Measurements from ENCODE around the gene MTFR1L.
A peak's percentile ranks its signal among the peaks of the same experiment; 100 is the strongest.

Gene MTFR1L

GRCh38 chr1:25858494-25858893 is 38.7 kb downstream of the MTFR1L start:
- peak overlapping the region; percentile 75 for H3K4me3 ChIP-seq (ENCODE audit: low read length)
- peaks cover 13% of the 10 kb centered on the region for H3K4me1 ChIP-seq (ENCODE audit: insufficient read depth, low read length)
- H3K27me3 ChIP-seq (ENCODE audit: insufficient read depth, low read length), result no peaks in the 10 kb centered on the region
- no peaks in the 10 kb centered on the region for H3K9me3 ChIP-seq (ENCODE audit: low read length)
- peaks cover 7% of the 10 kb centered on the region for H3K36me3 ChIP-seq (ENCODE audit: insufficient read depth, low read length)
- no peak overlapping the region for H2AFZ ChIP-seq (ENCODE audit: low read depth, low read length)

DNA sequence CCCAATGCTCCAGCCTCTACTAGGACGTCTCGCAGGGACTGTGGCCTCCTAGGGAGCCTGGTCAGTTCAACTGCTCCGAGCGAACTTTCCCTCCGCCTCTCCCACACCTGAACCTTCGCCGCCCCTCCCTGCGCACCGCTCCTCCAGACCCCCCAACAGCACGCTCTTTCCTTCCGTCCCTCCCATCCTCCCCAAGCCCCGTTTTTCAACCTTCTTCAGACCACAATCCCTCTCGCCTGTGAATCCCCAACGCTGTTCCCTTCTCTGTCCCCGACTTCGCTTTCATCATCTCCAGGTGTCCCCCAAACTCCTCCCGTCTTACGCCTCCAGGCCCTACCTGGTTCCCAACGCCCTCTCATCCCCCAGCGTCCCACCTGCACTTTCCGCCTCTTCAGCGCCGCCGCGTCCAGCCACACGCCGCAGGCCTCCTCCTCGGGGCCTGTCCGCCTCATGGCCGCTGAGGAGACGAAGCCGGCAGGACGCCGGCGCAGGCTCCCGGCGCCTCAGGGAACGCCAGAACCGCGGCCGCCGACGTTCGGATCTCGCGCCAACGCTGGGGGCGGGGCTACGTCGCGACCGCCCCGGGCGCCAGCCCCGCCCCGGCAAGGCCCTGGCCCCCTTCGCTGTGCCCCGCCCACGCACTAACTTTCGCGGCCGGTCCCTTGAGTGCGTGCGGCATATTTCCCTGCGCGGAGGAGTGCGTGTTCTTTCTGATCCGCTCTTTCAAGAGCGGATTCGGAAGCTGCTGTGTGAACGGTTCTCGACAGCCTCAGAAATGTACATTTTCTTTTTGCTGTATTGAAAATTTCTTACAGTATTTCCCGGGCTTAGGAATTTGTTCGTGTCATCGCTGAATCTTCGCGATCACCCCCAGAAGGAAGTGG is 39.4 kb downstream of the MTFR1L start, which contains the start of gene AUNIP:
Gene AUNIP, minus strand, starts transcription at position 552 of the 884 bp plus-strand sequence. Its CDS starts 100 bp downstream, at position 452.
- peak within 1 kb of the TSS; percentile 75 for H3K4me3 ChIP-seq (ENCODE audit: low read length)
- H3K9me3 ChIP-seq (ENCODE audit: low read length), result no peaks in the 10 kb centered on the region
- peaks cover 13% of the 10 kb centered on the region for H3K4me1 ChIP-seq (ENCODE audit: insufficient read depth, low read length)
- H2AFZ ChIP-seq (ENCODE audit: low read depth, low read length), result peak within 1 kb of the TSS; percentile 63
- no peaks in the 10 kb centered on the region for H3K27me3 ChIP-seq (ENCODE audit: insufficient read depth, low read length)
- H3K36me3 ChIP-seq (ENCODE audit: insufficient read depth, low read length), result peaks cover 7% of the 10 kb centered on the region

- H3K27me3 ChIP-seq (ENCODE audit: insufficient read depth, low read length), result no peaks in the 10 kb centered on the region
- H3K4me3 ChIP-seq (ENCODE audit: low read length), result no peak overlapping the region
- no peaks in the 10 kb centered on the region for H3K9me3 ChIP-seq (ENCODE audit: low read length)
- H3K36me3 ChIP-seq (ENCODE audit: insufficient read depth, low read length), result peaks cover 7% of the 10 kb centered on the region
- H3K4me1 ChIP-seq (ENCODE audit: insufficient read depth, low read length), result peaks cover 13% of the 10 kb centered on the region
- no peak overlapping the region for H2AFZ ChIP-seq (ENCODE audit: low read depth, low read length)
Observed at GRCh38 chr1:25861316-25862286, 41.8 kb downstream of the MTFR1L start.

GRCh38 chr1:25862785-25863485 is 43.2 kb downstream of the MTFR1L start:
- no peak overlapping the region for H2AFZ ChIP-seq (ENCODE audit: low read depth, low read length)
- H3K9me3 ChIP-seq (ENCODE audit: low read length), result no peaks in the 10 kb centered on the region
- H3K4me3 ChIP-seq (ENCODE audit: low read length), result no peak overlapping the region
- no peaks in the 10 kb centered on the region for H3K27me3 ChIP-seq (ENCODE audit: insufficient read depth, low read length)
- H3K36me3 ChIP-seq (ENCODE audit: insufficient read depth, low read length), result peaks cover 7% of the 10 kb centered on the region
- H3K4me1 ChIP-seq (ENCODE audit: insufficient read depth, low read length), result peaks cover 20% of the 10 kb centered on the region

GRCh38 chr1:25863486-25864262 is 43.9 kb downstream of the MTFR1L start:
- Histone ChIP-seq H3K4me3 (ENCODE audit: low read length) (no peak overlapping the region), H3K9me3 (ENCODE audit: low read length) (no peaks in the 10 kb centered on the region), H3K36me3 (ENCODE audit: insufficient read depth, low read length) (peaks cover 7% of the 10 kb centered on the region), H3K27me3 (ENCODE audit: insufficient read depth, low read length) (no peaks in the 10 kb centered on the region), H3K4me1 (ENCODE audit: insufficient read depth, low read length) (peaks cover 17% of the 10 kb centered on the region), H2AFZ (ENCODE audit: low read depth, low read length) (no peak overlapping the region)

DNA sequence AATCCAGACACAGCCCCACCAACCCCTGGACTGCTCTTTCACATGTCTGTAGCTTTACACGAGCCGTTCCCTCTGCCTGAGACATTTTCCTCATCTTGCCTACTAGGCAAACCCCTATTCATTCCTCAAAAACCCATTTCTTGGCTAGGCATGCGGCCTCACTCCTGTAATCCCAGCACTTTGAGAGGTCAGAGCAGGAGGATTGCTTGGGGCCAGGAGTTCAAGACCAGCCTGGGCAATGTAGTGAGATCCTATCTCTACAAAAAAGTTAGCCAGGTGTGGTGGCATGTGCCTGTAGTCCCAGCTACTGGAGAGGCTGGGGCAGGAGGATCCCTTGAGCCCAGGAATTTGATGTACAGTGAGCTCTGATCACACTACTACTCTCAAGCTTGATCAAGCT is 44.7 kb downstream of the MTFR1L start:
- no peak overlapping the region for H3K4me3 ChIP-seq (ENCODE audit: low read length)
- H2AFZ ChIP-seq (ENCODE audit: low read depth, low read length), result no peak overlapping the region
- H3K9me3 ChIP-seq (ENCODE audit: low read length), result no peaks in the 10 kb centered on the region
- peaks cover 14% of the 10 kb centered on the region for H3K4me1 ChIP-seq (ENCODE audit: insufficient read depth, low read length)
- H3K27me3 ChIP-seq (ENCODE audit: insufficient read depth, low read length), result no peaks in the 10 kb centered on the region
- H3K36me3 ChIP-seq (ENCODE audit: insufficient read depth, low read length), result peaks cover 7% of the 10 kb centered on the region

GRCh38 chr1:25866288-25866687 is 46.5 kb downstream of the MTFR1L start:
- H3K4me1 ChIP-seq (ENCODE audit: insufficient read depth, low read length), result peaks cover 9% of the 10 kb centered on the region
- no peak overlapping the region for H2AFZ ChIP-seq (ENCODE audit: low read depth, low read length)
- H3K9me3 ChIP-seq (ENCODE audit: low read length), result no peaks in the 10 kb centered on the region
- no peak overlapping the region for H3K4me3 ChIP-seq (ENCODE audit: low read length)
- H3K36me3 ChIP-seq (ENCODE audit: insufficient read depth, low read length), result peaks cover 7% of the 10 kb centered on the region
- H3K27me3 ChIP-seq (ENCODE audit: insufficient read depth, low read length), result no peaks in the 10 kb centered on the region

DNA sequence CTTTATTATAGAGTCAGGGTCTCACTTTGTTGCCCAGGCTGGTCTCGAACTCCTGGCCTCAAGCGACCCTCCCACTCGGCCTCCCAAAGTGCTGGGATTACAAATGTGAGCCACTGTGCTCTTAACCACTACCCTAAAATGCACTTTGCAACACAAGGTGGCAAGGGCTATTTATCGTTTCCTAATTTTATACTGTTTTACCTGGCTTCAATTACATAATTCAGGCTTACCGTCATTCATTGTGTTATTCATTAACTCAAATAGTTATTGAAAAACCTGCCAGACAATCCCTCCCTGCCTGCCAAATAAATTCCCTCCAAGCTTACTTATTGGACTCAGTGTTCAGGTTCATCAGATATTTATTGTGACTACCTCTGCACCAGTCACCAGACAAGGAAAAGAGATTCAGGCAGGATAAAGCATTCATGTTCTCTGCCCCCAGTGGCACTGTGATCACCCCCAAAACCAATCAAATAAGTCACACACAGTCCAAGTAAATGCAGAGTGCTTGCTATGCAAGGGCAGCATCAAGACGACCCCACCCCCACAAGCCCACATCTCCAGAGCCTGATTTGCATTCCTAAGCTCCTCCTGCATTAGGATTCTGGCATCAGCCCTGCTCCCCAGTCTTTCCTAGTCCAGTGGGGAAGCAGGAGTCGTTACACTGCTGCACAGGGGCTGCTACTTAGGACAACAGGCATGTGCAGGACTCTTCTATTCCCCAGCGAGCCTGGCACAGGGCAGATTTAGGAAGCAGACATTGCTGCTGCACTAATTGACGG is 47.6 kb downstream of the MTFR1L start:
- Histone ChIP-seq H2AFZ (ENCODE audit: low read depth, low read length) (no peak overlapping the region), H3K9me3 (ENCODE audit: low read length) (no peaks in the 10 kb centered on the region), H3K36me3 (ENCODE audit: insufficient read depth, low read length) (peaks cover 7% of the 10 kb centered on the region), H3K27me3 (ENCODE audit: insufficient read depth, low read length) (no peaks in the 10 kb centered on the region), H3K4me1 (ENCODE audit: insufficient read depth, low read length) (peaks cover 13% of the 10 kb centered on the region), H3K4me3 (ENCODE audit: low read length) (no peak overlapping the region)

DNA sequence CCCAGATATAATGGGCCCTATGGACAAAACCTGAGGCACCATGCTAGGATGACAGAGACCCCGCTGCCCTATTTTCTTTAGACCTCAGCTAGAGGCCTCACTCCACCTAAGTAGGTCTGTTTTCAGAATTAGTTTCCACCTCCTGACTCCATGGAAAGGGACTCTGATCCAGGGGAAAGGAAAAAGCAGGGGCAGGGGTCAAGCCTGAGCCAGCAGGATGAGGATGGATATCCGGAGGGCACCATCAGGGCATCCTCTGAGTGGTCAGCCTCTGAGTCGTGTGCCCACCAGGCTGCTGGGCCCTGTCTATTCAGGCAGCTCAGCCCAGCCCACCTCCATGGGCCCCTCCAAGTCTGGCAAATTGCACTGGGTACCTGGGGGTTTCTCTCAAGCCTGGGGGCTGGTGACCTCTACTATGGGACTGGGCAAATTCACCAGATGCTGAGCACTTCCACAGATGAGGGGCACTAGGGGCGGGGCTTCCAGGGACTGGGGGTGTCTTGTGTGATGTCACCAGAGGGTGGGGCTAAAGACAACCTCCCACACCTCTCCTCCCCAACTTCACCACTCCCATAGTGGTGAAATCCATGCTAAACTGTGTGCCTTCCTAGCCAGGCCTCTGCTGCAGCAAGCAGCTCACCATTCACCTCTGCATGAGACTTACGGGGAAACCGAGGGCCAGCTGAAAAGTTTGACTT is 50.3 kb downstream of the MTFR1L start:
- H2AFZ ChIP-seq (ENCODE audit: low read depth, low read length), result no peak overlapping the region

GRCh38 chr1:25870614-25871013 is 50.9 kb downstream of the MTFR1L start:
- H3K4me3 ChIP-seq (ENCODE audit: low read length), result no peak overlapping the region
- peaks cover 25% of the 10 kb centered on the region for H3K4me1 ChIP-seq (ENCODE audit: insufficient read depth, low read length)
- H3K9me3 ChIP-seq (ENCODE audit: low read length), result no peaks in the 10 kb centered on the region
- H3K36me3 ChIP-seq (ENCODE audit: insufficient read depth, low read length), result no peaks in the 10 kb centered on the region
- H3K27me3 ChIP-seq (ENCODE audit: insufficient read depth, low read length), result no peaks in the 10 kb centered on the region
- H2AFZ ChIP-seq (ENCODE audit: low read depth, low read length), result no peak overlapping the region

More for the DNA sequence above, 50.3 kb downstream of the MTFR1L start:
- Histone ChIP-seq H3K4me1 (ENCODE audit: insufficient read depth, low read length) (peaks cover 25% of the 10 kb centered on the region), H3K4me3 (ENCODE audit: low read length) (no peak overlapping the region), H3K9me3 (ENCODE audit: low read length) (no peaks in the 10 kb centered on the region), H3K36me3 (ENCODE audit: insufficient read depth, low read length) (no peaks in the 10 kb centered on the region), H3K27me3 (ENCODE audit: insufficient read depth, low read length) (no peaks in the 10 kb centered on the region)

DNA sequence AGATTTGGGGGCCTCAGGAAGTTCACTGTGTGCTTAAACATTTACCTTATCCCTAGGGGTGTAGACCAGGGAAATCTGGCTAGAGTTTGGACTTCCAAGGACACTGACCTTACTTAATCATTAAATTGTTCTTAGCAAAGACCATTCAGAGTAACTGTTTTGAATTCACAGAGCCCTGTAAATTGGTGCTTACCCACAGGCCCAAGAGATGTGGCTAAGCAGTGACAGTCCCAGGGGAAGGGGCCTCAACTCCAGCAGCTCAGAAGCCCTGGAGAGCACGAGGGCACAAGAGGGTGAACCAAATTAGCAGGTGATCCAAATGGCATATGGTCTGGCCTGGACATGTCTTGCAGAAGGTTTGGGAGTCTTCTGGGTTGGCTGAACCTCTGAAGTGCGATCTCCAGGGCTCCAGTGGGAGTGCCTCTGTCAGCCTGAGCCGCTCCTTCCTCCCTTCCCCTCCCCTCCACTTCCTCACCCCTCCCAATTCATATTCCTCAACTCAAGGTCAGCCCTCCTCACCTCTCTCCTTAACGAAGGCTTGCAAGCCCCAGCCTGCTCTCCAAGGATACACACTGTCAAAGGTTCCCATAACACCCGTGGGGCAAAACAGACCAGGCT is 51.4 kb downstream of the MTFR1L start:
- no peak overlapping the region for H3K4me3 ChIP-seq (ENCODE audit: low read length)
- H3K27me3 ChIP-seq (ENCODE audit: insufficient read depth, low read length), result no peaks in the 10 kb centered on the region
- H3K36me3 ChIP-seq (ENCODE audit: insufficient read depth, low read length), result no peaks in the 10 kb centered on the region
- H2AFZ ChIP-seq (ENCODE audit: low read depth, low read length), result no peak overlapping the region
- peaks cover 25% of the 10 kb centered on the region for H3K4me1 ChIP-seq (ENCODE audit: insufficient read depth, low read length)
- no peaks in the 10 kb centered on the region for H3K9me3 ChIP-seq (ENCODE audit: low read length)
